NCI-H446 (cell line): ENCODE measurements around the gene SSH2.
"Not testable (repeated sequence)": the region's sequence is repeated elsewhere in the genome, so short reads cannot be mapped to it uniquely, and the experiment has no call there.

Experiments used
- DNase-seq, 2 experiments: peaks; one replicate each; lab custom pipeline; 2025; lab: John Stamatoyannopoulos, UW

SSH2 gene

DNA sequence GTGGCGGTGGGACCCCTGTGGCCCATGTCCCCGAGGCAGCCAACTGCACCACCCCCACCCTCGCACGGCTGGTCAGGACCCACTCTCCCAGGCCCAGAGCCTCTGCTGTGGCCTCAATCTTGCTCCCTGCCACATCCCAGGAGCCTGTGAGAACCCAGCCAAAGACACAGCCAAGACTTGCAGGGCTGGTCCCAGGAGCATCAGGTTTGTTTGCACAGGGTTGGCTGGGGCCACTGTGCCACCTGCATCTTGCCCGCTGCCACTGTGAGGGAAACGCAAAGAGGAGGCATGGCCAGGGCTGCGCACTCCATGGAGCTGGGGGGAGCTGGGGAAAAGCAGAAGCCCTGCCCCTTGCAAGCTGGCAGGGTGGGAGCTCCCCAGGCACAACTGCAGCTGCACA is 92.5 kb downstream of the SSH2 start:
- DNase-seq: no peak

DNA sequence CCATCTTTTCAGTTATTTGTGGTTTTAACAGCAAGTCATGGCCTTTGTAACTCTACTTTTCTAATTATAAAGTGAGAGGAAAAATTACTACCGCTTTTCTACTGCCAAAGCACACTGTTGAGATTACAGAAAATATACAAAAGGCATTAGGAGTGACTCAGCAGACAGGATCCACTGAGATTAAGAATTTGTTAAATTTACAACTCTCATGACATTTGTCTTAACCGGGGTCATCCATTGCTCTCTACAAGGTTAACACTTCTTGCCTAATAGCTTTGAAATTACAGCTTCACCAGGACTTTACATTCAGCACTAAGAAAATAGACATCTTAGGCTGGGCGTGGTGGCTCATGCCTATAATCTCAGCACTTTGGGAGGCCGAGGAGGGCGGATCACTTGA is 93.4 kb downstream of the SSH2 start:
- no peak for DNase-seq

DNA sequence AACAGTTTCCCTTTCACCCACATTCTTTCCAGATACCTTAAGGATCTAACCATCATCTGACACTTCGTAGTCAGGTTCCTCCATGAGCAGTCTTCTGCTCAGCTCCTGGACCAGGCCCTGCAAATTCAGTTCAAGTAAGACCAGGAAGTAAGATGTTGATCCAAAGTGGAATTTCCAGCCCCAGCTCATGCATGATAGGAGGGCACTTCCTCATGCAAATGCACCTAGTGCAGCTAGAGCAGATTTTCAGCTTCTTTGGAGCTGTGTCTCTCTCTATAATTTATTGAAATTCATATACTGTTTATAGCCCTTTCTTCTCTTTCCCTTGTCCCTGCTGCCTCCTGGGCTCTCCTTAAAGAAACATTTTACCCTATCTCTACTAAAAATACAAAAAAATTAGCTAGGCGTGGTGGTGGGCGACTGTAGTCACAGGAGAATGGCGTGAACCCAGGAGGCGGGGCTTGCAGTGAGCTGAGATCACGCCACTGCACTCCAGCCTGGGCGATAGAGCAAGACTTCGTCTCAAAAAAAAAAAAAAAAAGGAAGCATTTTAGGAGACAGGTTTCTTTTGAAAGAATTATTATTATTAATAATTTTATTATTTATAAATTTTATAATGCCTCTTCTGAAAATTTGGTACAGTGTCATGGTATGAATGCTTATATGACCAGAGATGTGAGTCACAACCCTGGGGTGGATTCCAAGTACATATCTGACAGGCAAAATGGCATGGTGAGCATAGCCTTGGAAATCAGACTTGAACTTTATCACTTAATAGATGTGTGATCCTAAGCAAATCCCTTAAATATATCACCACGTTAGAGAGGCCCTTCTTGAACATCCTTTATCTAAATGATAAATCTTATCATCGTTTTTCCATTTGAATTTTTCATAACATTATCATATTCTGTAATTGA is 94.3 kb downstream of the SSH2 start:
- no peak for DNase-seq

DNA sequence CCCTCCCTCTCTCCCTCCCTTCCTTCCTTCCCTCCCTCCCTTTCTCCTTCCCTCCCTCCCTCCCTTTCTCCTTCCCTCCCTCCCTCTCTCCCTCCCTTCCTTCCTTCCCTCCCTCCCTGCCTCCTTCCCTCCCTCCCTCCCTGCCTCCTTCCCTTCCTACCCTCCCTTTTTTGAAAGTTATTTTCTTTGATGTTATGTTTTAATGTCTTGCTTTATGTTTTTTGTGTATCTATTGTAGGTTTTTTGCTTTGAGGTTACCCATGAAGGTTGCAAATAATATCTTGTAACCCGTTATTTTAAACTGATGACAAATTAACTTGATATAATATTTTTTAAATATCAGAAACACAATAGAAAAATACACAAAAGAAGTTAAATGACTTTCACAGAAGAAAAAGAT is 96.2 kb downstream of the SSH2 start:
- no peak for DNase-seq

DNA sequence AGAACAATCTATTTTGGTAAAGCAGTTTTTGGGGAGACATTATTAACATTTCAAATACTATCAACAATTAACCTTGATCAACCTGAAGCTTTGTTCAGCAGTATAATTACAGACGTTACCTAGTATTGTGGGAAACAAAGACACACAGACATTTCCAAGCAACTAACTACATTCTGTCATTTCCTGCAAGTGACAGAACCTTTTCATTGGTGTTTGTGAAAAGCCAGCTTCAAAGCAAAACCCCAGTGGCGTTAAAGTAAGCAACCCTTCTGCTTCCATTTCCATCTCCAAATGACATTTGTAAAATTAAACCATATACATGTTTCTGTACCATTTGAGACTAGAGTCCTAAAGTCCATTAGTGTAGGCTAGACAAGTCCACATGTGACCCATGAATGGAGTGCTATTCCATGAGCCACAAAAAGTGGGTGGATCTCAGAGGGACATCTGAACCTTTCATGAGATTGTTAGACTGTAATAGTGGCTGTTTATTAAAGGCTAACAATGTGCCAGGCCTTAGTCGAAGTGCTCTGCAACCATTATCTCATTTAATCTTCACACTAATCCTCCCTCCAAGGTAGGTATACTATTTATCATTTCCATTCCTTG is 101.2 kb downstream of the SSH2 start:
- no peak for DNase-seq

DNA sequence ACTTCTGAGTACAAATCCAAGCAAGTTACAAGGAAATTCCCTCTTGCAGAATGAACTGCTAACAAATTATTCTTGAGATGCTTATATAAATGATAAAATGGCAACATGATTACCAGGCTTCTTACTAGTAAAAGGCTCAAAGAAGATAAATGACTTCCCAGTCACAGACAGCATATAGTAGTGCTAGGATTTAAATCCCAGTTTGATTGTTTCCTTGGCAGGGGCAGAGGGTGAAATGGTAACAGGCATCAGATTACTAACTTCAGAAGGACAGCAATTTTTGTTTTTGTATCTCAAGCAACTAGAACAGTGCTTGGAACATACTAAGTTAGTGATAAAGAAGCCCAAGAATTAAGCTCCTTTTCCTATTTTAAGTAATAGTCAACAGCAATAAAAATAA is 102.8 kb downstream of the SSH2 start:
- no peak for DNase-seq

DNA sequence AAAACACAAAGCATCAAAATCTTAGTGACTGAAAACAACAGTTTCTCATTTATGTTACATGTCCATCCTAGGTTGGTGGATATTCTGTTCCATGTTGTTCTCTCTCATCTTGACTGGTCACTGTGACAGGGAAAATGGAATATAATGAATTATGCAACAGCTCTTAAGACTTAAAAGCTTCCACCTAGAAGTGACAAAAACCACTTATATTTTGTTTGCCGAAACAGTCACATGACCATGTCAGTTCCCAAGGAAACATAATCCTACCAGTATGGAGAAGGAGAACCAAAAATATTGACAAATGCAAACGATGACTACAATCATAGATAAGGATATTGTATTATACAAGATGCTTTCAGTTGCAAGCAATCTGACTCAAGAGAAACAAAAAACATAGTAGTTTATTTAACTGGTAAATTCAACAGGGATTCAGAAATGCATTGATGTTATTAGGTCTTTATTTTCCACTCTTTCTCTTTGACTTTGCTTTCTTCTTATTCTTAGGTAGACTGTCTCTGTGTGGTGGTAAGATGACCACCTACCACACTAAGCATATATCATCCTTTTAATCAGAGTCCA is 103.8 kb downstream of the SSH2 start:
- no peak for DNase-seq

DNA sequence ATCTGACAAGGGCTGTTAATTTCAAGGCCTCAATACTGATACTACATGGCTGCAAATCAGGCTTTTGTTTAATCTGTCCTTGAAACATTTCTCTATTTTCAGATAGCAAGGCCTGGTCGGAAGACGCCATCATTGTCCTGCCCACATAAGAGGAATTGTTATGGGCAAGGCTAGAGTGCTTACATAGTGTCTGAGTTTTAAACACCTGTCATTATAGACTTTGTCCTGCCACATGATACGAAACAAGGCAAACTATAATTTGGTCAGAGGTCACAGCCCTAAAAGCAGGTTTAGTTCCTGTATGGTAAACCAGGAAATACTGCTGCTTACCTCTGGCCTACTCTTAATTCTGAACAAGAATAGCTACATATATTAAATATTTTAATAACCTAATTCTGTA is 104.4 kb downstream of the SSH2 start:
- no peak for DNase-seq

DNA sequence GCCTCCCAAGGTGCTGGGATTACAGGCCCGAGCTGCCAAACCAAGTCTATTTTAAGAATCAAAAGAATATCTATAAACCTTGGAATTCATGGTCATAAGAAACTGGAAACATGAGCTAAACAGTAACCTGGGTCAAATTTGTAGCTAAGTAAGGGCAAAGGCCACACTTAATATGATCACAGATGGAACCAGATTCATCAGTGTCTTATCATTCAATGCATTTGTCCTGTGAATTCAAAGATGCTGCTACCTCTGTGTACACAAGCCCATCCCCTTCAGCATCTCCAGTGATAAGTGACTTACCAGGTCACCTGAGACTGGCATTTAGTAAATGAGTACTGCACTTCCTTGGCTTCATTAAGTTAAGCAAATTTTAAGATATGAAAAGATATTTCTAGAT is 108.1 kb downstream of the SSH2 start:
- DNase-seq: no peak

DNA sequence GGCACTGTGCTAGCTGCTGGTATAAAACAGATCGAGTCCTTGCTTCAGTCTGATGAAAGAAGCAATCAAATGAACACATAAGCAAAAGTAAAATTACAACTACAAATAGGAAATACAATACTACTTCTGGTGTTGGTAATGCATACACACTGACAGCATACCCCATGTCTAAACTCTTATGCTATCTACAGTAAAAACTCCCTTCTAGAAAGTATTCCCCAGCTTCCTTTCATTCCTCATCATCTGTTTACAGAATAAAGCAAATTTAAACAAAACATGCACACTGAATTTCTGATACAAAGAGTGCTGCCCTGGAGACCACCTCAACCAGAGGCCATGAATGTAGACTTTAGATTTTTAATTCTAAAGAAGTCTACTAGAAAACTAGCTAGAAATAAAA is 109.6 kb downstream of the SSH2 start:
- DNase-seq: no peak

DNA sequence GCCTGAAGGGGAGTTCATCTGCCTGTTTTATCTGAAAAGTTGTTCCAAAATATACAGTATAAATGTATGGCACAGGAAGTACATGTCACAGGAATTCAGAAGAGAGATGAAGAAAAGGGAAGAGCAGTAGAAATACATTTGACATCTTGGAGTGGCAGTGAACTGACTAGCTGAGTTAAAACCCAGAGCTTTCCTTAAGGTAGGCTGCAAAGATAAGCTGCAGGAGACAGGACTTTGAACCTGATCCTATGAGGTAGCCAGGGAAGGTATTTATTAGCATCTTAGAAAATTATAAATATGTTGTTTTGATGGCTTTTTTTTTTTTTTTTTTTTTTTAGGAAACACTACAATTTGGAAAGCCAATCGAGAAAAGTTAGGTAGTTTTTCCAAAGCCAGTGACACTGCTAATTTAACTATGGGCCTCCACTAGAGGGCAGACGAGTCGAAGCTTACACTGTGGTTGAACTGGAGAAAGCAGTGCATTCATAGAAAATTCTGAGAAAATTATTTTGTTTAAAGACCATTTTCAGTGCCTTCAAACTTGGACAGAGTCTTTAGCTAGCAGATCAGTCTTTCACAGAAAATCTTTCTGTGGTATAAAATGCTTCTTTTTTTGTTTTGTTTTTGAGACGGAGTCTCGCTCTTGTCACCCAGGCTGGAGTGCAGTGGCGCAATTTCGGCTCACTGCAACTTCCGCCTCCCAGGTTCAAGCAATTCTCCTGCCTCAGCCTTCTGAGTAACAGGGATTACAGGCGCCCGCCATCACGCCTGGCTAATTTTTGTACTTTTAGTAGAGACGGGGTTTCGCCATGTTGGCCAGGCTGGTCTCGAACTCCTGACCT is 122.3 kb downstream of the SSH2 start:
- peak; percentile 43 to 62 for DNase-seq

DNA sequence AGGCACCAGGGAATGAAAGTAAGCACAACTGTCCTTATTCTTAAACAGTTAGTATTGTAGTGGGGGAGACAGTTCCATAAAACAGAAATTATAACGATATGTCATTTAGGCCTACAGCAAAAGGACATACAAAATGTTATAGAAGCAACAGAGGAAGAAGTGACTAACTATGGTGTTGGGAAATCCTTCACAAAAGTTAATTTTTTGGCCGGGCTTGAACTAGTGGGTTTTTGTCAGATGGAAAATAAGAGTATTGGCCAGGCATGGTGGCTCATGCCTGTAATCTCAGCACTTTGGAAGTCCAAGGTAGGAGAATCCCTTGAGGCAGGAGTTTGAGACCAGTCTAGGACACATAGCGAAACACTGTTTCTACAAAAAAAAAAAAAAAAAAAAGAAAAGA is 127.8 kb downstream of the SSH2 start:
- DNase-seq: no peak

DNA sequence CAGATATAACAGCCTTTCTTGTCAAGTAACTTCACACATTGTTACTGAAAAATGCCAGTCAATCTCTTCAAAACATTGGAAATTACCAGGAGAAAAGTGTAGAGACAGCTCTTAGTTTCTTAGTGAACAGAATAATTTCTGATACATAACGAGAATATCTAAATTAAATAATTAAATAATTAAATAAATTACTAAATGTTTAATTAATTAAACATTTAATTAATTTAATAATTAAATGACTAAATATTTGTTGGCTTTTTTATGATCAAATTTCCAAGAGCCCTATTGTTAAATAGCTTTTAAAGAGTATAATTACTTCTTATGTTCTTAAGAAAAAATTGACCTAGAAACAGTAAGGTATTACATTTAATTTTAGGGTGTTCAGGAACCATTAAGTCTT is 129.6 kb downstream of the SSH2 start:
- DNase-seq: no peak

DNA sequence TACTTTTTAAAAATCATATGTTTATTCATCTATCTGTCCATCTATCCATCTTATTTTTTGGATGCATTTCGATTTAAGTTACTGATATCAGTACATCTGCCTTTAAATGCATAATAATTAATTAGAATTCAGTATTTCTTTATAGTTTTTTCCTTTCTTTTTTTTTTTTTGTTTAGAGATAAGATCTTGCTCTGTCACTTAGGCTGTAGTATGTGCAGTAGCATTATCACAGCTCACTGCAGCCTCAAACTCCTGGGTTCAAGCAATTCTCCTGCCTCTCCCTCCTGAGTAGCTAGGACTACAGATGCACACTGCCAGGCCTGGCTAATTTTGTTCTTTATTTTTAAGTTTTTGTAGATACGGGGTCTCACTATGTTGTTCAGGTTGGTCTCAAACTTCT is 133.4 kb downstream of the SSH2 start:
- DNase-seq: no peak

DNA sequence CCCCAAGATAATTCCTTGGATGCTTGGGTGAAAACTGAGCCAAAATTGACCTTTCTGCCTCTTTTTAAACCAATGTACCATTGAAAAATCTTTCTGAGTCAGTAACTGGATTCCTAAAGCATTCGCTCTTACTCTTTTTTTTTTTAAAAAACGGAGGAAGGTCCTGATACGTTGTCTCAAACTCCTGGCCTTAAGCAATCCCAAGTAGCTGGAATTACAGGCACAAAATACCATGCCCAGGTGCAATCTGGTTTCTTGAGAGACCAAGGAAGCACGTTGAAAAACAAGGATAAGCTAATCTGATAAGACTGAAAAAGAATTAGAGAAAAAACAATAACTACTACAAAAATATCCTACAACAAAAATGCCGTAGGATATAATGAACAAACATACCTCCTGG is 136.5 kb downstream of the SSH2 start:
- DNase-seq: no peak

DNA sequence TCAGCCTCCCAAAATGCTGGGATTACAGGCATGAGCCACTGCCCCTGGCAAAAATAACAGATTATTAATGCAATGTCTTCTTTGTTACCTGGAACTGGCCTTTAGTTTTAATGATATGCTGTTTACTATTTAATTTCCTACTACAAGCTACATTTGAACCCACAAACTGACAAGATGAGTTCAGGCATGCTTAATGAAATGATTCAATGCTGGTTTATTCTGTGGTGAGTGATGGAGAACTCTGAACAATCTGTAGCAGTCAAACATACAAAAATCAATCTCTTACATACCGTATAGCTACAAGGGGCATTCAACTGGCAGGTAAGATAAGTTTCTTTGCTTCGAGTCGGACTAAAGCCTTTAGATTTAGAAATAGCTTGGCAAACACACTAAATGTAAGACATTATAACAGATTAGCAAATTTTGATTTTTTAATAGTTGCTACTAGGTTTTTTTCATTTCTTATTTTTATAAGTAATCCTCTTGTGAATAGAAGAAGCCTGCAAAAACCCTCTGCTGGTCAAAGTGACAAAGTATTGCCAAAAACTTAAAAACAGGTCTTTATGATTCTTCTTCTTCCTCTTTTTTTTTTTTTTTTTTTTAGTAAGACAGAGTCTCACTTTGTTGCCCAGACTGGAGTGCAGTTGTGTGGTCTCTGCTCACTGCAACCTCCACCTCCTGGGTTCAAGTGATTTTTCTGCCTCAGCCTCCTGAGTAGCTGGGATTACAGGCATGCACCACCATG is 138.5 kb downstream of the SSH2 start:
- DNase-seq: no peak

DNA sequence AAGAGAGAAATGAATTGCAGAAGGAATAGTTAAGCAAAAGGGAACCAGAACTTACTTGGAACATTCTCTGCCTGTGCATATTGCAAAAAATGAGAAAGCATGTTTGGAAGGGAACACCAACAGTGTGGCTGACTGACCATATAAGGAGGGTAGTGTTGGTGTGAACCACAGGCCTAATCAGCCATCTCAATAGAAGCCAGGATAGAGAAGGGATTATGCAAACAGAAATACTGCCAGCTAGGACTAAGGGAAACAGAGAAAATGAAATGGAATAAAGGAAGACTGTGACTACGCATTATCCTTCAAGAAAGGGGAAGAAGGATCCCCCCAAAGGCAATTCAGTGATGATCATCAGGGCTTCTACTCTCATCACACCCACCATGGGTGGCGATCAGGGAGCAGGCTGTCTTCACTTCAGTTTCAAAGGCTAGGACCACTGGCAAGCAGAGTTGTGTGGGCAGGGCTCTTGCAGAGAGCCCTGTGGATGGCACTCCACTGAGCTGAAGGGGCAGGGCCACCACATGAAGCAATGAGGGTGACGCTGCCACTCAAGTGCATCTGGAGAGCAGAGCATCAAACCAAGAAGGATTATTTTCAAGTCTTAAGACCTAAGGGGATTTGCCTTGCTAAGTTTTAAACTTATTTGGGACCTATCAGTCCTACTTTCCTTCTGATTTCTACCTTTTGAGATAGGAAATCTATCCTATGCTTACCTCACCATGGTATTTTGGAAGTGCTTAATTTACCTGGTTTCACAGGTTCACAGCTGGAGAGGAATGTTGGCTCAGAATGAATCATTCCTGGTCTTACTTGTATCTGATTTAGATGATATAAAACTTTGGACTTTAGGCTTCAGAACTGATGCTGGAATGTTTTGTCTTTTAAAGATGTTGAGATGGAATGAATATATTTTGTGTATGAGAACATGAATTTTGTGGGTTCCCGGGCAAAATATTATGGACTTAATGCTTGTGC is 140.5 kb downstream of the SSH2 start:
- no peak for DNase-seq

DNA sequence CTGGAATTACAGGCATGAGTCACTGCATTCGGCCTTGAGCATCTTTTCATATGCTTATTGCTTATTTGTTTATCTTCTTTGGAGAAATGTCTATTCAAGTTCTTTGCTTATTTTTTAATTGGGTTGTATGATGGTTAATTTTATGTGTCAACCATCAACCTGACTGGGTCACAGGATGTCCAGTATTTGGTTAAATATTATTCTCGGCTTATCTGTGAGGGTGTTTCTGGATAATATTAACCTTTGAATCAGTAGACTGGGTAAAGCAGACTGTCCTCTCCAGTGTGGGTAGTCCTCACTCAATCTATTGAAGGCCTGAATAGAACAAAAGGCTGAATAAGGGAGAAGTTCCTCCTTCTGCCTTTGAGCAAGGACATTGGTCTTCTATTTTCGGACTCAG is 142.0 kb downstream of the SSH2 start:
- no peak for DNase-seq

DNA sequence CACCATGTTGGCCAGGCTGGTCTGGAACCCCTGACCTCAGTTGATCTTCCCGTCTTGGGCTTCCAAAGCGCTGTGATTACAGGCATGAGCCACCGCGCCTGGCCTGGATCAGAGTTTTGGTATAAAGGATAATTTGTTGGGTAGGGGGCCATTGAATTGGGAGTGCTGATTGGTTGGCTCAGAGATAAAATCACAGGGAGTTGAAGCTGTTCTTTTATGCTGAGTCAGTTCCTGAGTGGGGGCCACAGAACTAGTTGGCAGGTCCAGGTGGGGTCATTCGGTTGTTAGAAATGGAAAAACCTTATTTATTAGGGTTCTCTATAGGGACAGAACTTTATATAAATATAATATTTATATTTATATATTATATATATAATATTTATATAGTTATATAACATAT is 147.1 kb downstream of the SSH2 start:
- DNase-seq: no peak

DNA sequence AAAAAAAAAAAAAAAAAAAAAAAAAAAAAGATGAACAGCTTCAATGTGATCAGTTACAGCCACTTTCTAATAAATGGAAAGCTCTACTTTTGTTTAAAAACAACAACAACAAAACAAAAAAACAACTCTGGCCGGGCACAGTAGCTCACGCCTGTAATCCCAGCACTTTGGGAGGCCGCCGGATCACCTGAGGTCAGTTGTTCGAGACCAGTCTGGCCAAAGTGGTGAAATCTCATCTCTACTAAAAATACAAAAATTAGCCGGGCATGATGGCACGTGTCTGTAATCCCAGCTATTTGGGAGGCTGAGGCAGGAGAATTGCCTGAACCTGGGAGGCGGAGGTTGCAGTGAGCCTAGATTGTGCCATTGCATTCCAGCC is 150.2 kb downstream of the SSH2 start:
- not testable (repeated sequence) for DNase-seq
